Subcutaneous adipose tissue (tissue), 4 donors: ENCODE measurements around the gene AFDN. TPM values are rescaled to one million over a fixed set of nuclear protein-coding genes. Genes with fewer than 3 reads are reported as not detected.

Experiments used
- total RNA-seq, 4 donors: library from RNA; depleted of rRNA; stranded (reverse); fragments of >200 nt; gene quantifications; one replicate each; pipeline ENCODE4 v1.1.0, GENCODE V29; 2016
- TF ChIP-seq, protein P1 (sequence below): fragments of 450-650 bp; IDR thresholded peaks from one replicate; pipeline ENCODE4 v1.5.1; 2016; ENCODE audit warnings: low read depth, mild to moderate bottlenecking, control low read depth, antibody characterized with exemption, moderate library complexity

AFDN gene
- total RNA-seq, 4 donors from 2014 or later = 51.5 to 126 (median 88.1) TPM

- TF ChIP-seq, protein P1, sequence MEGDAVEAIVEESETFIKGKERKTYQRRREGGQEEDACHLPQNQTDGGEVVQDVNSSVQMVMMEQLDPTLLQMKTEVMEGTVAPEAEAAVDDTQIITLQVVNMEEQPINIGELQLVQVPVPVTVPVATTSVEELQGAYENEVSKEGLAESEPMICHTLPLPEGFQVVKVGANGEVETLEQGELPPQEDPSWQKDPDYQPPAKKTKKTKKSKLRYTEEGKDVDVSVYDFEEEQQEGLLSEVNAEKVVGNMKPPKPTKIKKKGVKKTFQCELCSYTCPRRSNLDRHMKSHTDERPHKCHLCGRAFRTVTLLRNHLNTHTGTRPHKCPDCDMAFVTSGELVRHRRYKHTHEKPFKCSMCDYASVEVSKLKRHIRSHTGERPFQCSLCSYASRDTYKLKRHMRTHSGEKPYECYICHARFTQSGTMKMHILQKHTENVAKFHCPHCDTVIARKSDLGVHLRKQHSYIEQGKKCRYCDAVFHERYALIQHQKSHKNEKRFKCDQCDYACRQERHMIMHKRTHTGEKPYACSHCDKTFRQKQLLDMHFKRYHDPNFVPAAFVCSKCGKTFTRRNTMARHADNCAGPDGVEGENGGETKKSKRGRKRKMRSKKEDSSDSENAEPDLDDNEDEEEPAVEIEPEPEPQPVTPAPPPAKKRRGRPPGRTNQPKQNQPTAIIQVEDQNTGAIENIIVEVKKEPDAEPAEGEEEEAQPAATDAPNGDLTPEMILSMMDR = no peak
These were observed 44.8 kb upstream of the AFDN start for GRCh38 chr6:167781868-167782267.

- TF ChIP-seq, protein P1 = no peak
These were observed 43.8 kb upstream of the AFDN start for GRCh38 chr6:167782698-167783517.

DNA sequence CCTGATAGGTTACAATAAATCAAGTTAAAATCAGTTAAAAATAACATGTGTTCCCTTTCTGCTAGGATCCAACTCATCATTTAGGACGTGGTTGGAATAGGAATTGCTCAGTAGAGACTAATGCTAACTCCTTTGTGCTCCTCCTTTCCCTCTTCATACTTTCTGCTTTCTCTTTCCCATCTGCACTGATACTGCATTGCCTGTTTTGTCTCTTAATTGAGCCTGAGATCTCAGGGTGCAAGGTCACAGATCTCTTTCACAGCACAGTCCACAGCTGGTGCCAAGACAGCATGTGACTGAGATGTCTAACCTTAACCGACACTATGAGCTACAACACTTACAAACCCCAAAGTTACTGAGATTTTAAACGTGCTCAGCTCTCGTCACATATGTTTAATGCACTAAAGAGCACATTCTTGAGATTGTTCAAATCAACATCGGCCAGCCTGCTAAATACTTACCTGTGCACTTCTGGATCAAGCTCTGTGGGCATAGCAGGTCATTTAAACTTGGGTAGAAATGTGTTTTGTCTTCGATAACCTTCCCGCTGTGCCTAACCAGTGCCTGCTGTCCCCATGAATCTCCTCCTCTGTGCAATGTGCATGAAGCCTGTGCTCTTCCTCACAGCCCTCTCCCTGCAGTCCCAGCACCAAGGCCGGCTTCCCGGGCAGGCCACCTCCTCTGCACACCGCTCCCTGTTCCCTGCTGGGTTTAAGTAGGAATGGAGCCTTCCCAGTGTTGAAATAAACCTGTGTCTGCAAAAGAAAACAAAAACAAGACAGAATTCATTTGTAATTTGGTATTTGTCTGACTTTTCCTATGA is 39.6 kb upstream of the AFDN start:
- TF ChIP-seq, protein P1 = no peak

DNA sequence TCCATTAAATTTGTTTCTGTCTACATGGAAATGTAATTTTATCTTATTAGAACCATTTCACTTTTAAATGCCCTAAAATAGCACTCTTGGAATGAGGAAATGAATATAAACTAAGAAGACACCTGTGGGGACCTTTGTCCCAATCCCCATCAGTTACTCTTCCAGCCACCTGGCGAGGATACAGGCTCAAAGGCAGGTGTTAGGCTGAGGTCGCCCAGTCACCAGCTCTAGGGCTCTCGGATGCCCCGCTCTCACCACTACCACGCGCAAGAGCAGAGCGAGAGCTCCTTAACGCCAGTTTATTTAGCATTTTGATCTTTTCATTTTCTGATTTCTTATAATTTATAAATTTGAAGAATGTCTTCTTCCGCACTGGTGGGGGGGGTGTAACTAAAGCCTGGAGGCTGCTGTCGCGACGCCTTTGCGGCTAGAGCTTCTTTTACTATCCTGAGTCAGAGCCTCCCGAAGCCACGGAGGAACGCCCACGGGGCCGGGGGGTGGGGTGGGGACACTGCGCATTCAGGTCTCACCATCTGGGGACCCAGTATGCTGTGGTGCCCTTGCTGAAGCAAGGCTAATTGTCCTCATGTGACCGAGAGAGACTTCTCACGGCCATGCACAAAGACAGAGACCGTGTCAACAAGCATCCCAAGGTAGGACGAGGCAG is 38.7 kb upstream of the AFDN start:
- TF ChIP-seq, protein P1 = no peak

GRCh38 chr6:167788563-167788903 is 38.2 kb upstream of the AFDN start:
- TF ChIP-seq, protein P1 = no peak

GRCh38 chr6:167789358-167789757 is 37.4 kb upstream of the AFDN start:
- TF ChIP-seq, protein P1 = no peak
